Mesendoderm (in vitro differentiated cells): ENCODE data around the gene USP37.

ENCODE experiments used
- DNase-seq: peaks from one replicate; pipeline ENCODE4 v3.0.0; 2013
- H2AK5ac ChIP-seq: 2 replicates; pipeline ENCODE4 v1.6.1; 2013; ENCODE audit warnings: low read length, inconsistent platforms
- H2BK120ac ChIP-seq: 2 replicates; pipeline ENCODE4 v1.6.1; 2013; ENCODE audit warnings: low read depth, mild to moderate bottlenecking, low read length, moderate library complexity, mixed read lengths
- H2BK15ac ChIP-seq: replicated peaks from 2 replicates; pipeline ENCODE4 v1.6.1; 2013; ENCODE audit warnings: low read depth, mild to moderate bottlenecking, moderate library complexity
- H2BK5ac ChIP-seq: 2 replicates; pipeline ENCODE4 v1.6.1; 2013; ENCODE audit warnings: low read length, inconsistent platforms
- H3K18ac ChIP-seq: 2 replicates; pipeline ENCODE4 v1.6.1; 2013; ENCODE audit warnings: mild to moderate bottlenecking, low read length, mixed read lengths
- H3K23ac ChIP-seq: one replicate; pipeline ENCODE4 v1.6.1; 2013; ENCODE audit warnings: low read length
- H3K27ac ChIP-seq: 2 replicates; pipeline ENCODE4 v1.5.1; 2013; ENCODE audit warnings: low read depth, mild to moderate bottlenecking, inconsistent platforms, low read length, moderate library complexity
- H3K27me3 ChIP-seq: 2 replicates; pipeline ENCODE4 v1.6.1; 2013; ENCODE audit warnings: low read length, control low read depth, mild to moderate bottlenecking, inconsistent platforms; ENCODE audit not compliant: insufficient read depth, poor library complexity
- H3K36me3 ChIP-seq: 2 replicates; pipeline ENCODE4 v1.6.1; 2013; ENCODE audit warnings: low read length, inconsistent platforms; ENCODE audit not compliant: control insufficient read depth, insufficient read depth
- H3K4ac ChIP-seq: one replicate; pipeline ENCODE4 v1.6.1; 2013; ENCODE audit warnings: low read depth, mild to moderate bottlenecking, low read length, moderate library complexity
- H3K4me1 ChIP-seq: 2 replicates; pipeline ENCODE4 v1.6.1; 2013; ENCODE audit warnings: low read depth, low read length, inconsistent platforms; ENCODE audit not compliant: control insufficient read depth
- H3K4me2 ChIP-seq: 2 replicates; pipeline ENCODE4 v1.6.1; 2013; ENCODE audit warnings: low read length
- H3K4me3 ChIP-seq: 2 replicates; pipeline ENCODE4 v1.5.1; 2013; ENCODE audit warnings: mild to moderate bottlenecking, low read length
- H3K56ac ChIP-seq: one replicate; pipeline ENCODE4 v1.6.1; 2013; ENCODE audit warnings: low read length
- H3K79me1 ChIP-seq: 2 replicates; pipeline ENCODE4 v1.6.1; 2013; ENCODE audit warnings: low read length, inconsistent platforms
- H3K79me2 ChIP-seq: 2 replicates; pipeline ENCODE4 v1.6.1; 2013; ENCODE audit warnings: mild to moderate bottlenecking, low read length; ENCODE audit not compliant: control insufficient read depth, insufficient read depth
- H3K9ac ChIP-seq: 2 replicates; pipeline ENCODE4 v1.6.1; 2013; ENCODE audit warnings: low read length, inconsistent platforms
- H4K5ac ChIP-seq: one replicate; pipeline ENCODE4 v1.6.1; 2013; ENCODE audit warnings: low read length
- H4K8ac ChIP-seq: one replicate; pipeline ENCODE4 v1.6.1; 2013; ENCODE audit warnings: low read depth, mild to moderate bottlenecking, control low read depth, low read length, moderate library complexity
- WGBS: extraction: QIAGEN DNeasy Blood & Tissue Kit; methylation state at CpG from one replicate; pipeline ENCODE4 v1.1.7; 2013; ENCODE audit warnings: low lambda C conversion rate, missing lambda C conversion rate; ENCODE audit not compliant: insufficient coverage; ENCODE audit errors: extremely low coverage; 5-methylcytosine and 5-hydroxymethylcytosine counted together

Gene USP37

DNA sequence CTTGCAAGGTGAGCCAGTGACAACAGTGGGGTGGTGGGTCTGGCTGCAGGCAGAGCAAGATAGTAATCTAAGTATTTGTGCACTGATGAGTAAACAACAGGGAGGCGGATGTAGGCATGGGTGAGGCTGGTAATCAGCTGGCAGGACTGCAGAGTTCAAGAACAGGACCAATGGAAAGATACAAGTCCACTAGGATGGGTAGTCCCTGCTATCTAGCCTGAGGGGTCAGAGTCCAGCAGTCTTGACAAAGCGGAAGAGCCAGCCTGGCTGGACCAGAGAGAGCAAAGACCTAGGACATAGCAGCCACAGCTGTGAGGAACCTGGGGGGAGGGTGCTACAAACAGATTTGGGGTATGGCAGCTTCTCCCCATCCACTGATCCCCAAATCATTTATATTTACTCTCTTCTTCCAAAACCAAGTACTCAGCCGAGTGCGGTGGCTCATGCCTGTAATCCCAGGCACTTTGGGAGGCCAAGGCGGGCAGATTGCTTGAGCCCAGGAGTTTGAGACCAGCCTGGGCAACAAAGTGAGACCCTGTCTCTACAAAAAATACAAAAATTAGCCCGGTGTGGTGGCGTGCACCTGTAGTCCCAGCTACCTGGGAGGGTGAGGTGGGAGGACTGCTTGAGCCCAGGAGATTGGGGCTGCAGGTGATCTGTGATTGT is 123.3 kb downstream of the USP37 start:
- no peak for DNase-seq
- Histone ChIP-seq H3K4me1 (no peaks in the 10 kb centered on the region), H3K36me3 (peaks cover 2% of the 10 kb centered on the region), H4K8ac (no peak overlapping the region), H2BK120ac (no peak overlapping the region), H4K5ac (no peak overlapping the region), H3K27ac (no peak overlapping the region), H3K4ac (no peak overlapping the region), H2AK5ac (no peak overlapping the region), H3K79me2 (no peaks in the 10 kb centered on the region), H3K4me2 (no peak overlapping the region), H3K18ac (no peak overlapping the region), H3K4me3 (no peak overlapping the region), H3K9ac (no peak overlapping the region), H3K27me3 (no peaks in the 10 kb centered on the region), H2BK15ac (no peak overlapping the region), H2BK5ac (no peak overlapping the region), H3K23ac (no peak overlapping the region), H3K79me1 (no peaks in the 10 kb centered on the region), H3K56ac (no peak overlapping the region)
- no CpG with 5 or more reads among the region's 7 CpGs for WGBS

DNA sequence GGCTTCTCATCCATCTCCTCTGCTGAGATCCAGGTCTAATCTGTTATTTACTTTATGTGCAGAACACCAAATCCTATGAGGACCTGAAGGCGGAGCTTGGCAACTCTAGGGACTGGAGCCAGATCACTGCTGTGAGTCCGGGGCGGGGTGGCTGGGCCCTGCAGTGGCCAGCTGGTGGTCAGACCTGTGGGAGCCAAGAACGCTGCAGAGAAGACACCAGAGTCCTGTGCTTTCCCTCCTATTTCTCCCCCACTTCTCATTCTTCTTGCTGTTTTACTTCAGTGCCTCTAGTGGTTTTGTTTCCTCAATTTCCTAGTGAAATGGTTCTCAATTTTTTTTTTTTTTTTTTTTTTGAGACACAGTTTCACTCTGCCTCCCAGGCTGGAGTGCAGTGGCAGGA is 129.6 kb downstream of the USP37 start:
- Histone ChIP-seq H2BK15ac (no peak overlapping the region), H3K79me2 (no peaks in the 10 kb centered on the region), H3K79me1 (no peaks in the 10 kb centered on the region), H3K4me1 (no peaks in the 10 kb centered on the region), H4K8ac (no peak overlapping the region), H2BK5ac (no peak overlapping the region), H2BK120ac (no peak overlapping the region), H2AK5ac (no peak overlapping the region), H3K4ac (no peak overlapping the region), H3K4me2 (no peak overlapping the region), H3K56ac (no peak overlapping the region), H3K18ac (no peak overlapping the region), H3K27ac (no peak overlapping the region), H3K23ac (no peak overlapping the region), H3K36me3 (peaks cover 2% of the 10 kb centered on the region), H3K27me3 (no peaks in the 10 kb centered on the region), H3K9ac (no peak overlapping the region), H4K5ac (no peak overlapping the region), H3K4me3 (no peak overlapping the region)
- DNase-seq = no peak
- whole genome bisulfite sequencing = no CpG with 5 or more reads among the region's 4 CpGs

DNA sequence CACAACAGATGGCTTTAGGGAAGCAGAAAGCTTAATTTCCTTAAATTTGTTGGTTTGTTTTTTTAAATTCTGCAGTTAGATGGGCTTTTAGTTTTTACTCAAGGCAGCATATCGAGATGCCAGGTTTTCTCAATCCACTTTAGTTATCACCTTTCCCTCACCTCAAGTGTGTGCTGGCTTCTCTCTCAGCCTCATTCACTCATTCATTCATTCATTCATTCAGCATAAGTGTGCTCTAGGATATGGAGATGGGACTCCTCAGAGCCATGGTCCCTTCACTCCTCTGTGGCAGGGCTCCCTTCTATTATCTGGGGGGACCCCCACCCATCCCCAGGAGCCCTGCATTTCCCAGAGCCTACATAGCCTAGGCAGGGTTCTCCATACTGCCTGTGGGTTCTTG is 130.2 kb downstream of the USP37 start:
- Histone ChIP-seq H3K4me1 (no peaks in the 10 kb centered on the region), H2BK120ac (no peak overlapping the region), H4K8ac (no peak overlapping the region), H2BK15ac (no peak overlapping the region), H2BK5ac (no peak overlapping the region), H3K79me1 (no peaks in the 10 kb centered on the region), H3K79me2 (no peaks in the 10 kb centered on the region), H3K4ac (no peak overlapping the region), H2AK5ac (no peak overlapping the region), H3K4me2 (no peak overlapping the region), H3K56ac (no peak overlapping the region), H3K27ac (no peak overlapping the region), H3K9ac (no peak overlapping the region), H3K27me3 (no peaks in the 10 kb centered on the region), H3K23ac (no peak overlapping the region), H4K5ac (no peak overlapping the region), H3K36me3 (peaks cover 2% of the 10 kb centered on the region), H3K18ac (no peak overlapping the region), H3K4me3 (no peak overlapping the region)
- no peak for DNase-seq
- WGBS = no CpG with 5 or more reads among the region's 1 CpG

DNA sequence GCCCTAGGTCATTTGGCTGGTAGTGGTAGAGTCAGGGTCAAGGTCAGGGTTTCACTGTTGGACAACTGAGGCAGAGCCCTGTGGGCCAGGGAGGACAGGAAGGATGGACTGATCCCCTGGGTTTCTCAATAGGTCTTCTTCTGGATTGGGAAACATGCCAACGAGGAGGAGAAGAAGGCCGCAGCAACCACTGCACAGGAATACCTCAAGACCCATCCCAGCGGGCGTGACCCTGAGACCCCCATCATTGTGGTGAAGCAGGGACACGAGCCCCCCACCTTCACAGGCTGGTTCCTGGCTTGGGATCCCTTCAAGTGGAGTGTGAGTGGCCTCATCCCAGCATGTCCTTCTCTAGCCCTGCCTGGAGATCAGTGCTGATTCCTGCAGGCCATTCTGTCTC is 131.2 kb downstream of the USP37 start:
- no peak overlapping the region for H2BK5ac ChIP-seq
- no peaks in the 10 kb centered on the region for H3K27me3 ChIP-seq
- H3K56ac ChIP-seq = no peak overlapping the region
- H3K23ac ChIP-seq = no peak overlapping the region
- H3K4me2 ChIP-seq = no peak overlapping the region
- no peak overlapping the region for H2BK120ac ChIP-seq
- no peaks in the 10 kb centered on the region for H3K79me1 ChIP-seq
- no peak overlapping the region for H3K27ac ChIP-seq
- H2BK15ac ChIP-seq = no peak overlapping the region
- H3K9ac ChIP-seq = no peak overlapping the region
- H4K8ac ChIP-seq = no peak overlapping the region
- no peaks in the 10 kb centered on the region for H3K36me3 ChIP-seq
- H3K4me1 ChIP-seq = no peaks in the 10 kb centered on the region
- WGBS = no CpG with 5 or more reads among the region's 5 CpGs
- H3K79me2 ChIP-seq = no peaks in the 10 kb centered on the region
- H3K4me3 ChIP-seq = no peak overlapping the region
- no peak overlapping the region for H2AK5ac ChIP-seq
- no peak overlapping the region for H3K18ac ChIP-seq
- H4K5ac ChIP-seq = no peak overlapping the region
- no peak overlapping the region for H3K4ac ChIP-seq
- DNase-seq = no peak

DNA sequence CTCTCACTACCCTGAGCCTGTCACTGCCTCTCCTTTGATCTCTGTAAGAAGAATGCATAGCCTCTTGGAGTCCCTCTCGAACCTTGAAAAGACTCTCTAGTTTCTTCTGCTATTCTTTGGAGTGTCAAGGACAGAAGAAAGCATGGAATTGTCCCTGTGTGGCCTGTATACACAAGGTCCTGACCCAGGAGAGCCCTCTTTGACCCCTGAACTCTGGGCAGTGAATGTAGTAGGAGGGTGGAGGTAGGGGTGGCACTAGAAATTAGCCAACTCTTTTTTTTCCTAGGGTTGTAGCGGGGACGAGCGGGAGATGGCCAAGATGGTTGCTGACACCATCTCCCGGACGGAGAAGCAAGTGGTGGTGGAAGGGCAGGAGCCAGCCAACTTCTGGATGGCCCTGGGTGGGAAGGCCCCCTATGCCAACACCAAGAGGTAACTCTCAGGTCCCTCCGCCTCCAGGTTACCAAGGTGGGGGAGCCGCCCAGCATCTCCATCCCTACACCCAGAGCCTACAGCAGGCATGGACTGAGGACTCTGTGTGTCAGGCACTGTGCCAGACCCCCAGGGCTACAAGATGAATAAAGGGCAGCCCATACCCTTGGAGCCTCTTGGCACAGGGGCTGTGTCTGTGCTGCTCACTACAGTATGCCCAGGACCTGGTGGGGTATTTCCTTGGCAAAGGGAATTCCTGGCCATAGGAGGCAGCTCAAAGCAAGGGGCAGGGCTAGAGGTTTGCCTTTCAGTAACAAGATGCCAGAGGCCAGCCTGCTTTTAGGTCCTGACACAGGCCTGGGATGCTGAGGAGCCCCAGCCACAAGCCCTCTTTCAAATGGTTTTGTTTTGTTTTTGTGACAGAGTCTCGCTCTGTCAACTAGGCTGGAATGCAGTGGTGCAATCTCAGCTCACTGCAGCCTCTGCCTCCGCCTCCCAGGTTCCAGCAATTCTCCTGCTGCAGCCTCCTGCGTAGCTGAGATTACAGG is 132.9 kb downstream of the USP37 start:
- no peak for DNase-seq
- no peak overlapping the region for H3K4ac ChIP-seq
- H3K56ac ChIP-seq = no peak overlapping the region
- no peaks in the 10 kb centered on the region for H3K27me3 ChIP-seq
- no peak overlapping the region for H3K27ac ChIP-seq
- H3K4me3 ChIP-seq = no peak overlapping the region
- H3K79me1 ChIP-seq = no peaks in the 10 kb centered on the region
- no peak overlapping the region for H4K8ac ChIP-seq
- H3K79me2 ChIP-seq = no peaks in the 10 kb centered on the region
- no peak overlapping the region for H3K9ac ChIP-seq
- no peaks in the 10 kb centered on the region for H3K4me1 ChIP-seq
- no peak overlapping the region for H2BK5ac ChIP-seq
- H4K5ac ChIP-seq = no peak overlapping the region
- no peak overlapping the region for H3K23ac ChIP-seq
- H2AK5ac ChIP-seq = no peak overlapping the region
- no peak overlapping the region for H3K18ac ChIP-seq
- H3K4me2 ChIP-seq = no peak overlapping the region
- no peak overlapping the region for H2BK15ac ChIP-seq
- no CpG with 5 or more reads among the region's 11 CpGs for WGBS
- no peaks in the 10 kb centered on the region for H3K36me3 ChIP-seq
- H2BK120ac ChIP-seq = no peak overlapping the region
